Mucosa of descending colon (tissue), 3 donors: ENCODE results near the gene ITPRIPL2. TPM values are rescaled to one million over a fixed set of nuclear protein-coding genes. Genes with fewer than 3 reads are reported as not detected.

Experiments
- ATAC-seq: fragments of 200-7000 bp; cut with Tn5 transposase; one replicate; pipeline ENCODE4 v1.9.1; 2020; ENCODE audit warnings: mild to moderate bottlenecking, moderate library complexity
- DNase-seq, 3 donors: peaks; one replicate each; pipeline ENCODE4 v3.0.0-alpha.2; 2020
- H3K36me3 ChIP-seq: fragments of 200-600 bp; one replicate; pipeline ENCODE4 v1.8.0; 2021; ENCODE audit warnings: low read depth, mild to moderate bottlenecking
- H3K4me1 ChIP-seq: fragments of 200-600 bp; one replicate; pipeline ENCODE4 v1.8.0; 2021; ENCODE audit warnings: low read depth, mild to moderate bottlenecking
- H3K4me3 ChIP-seq: fragments of 200-600 bp; one replicate; pipeline ENCODE4 v1.8.0; 2021; ENCODE audit warnings: mild to moderate bottlenecking
- H3K9me3 ChIP-seq: fragments of 200-600 bp; one replicate; pipeline ENCODE4 v1.8.0; 2021; ENCODE audit warnings: mild to moderate bottlenecking
- intact Hi-C, 2 donors: fragments of 100-400 bp; cut with DNase I in 1 of 2; cut with micrococcal nuclease in 1 of 2; formaldehyde crosslinking; loops; one replicate each; pipeline versions ENCODE4 v1.11.0 to v1.11.1; 2022; cut with DNase I, micrococcal nuclease
- total RNA-seq, 3 donors: library from RNA; stranded (reverse); fragmentation: NEBNext Ultra II Directional in 2 of 3; extraction: Animal tissue kit (Norgen Biotek cat#: 25700) in 2 of 3; gene quantifications; one replicate each; pipeline versions ENCODE4 v1.2.1 to v1.2.4, GENCODE V29; 2021 to 2023
- TF ChIP-seq, protein P1 (sequence below): fragments of 200-600 bp; IDR thresholded peaks from one replicate; pipeline ENCODE4 v1.8.0; 2022; ENCODE audit warnings: antibody characterized with exemption, mild to moderate bottlenecking
- donor health status: DM: no; HTN: no; CAD: no; lungs with moderate emphysema.
- donor health status: DM: no; HTN: no; CAD: no.
- donor health status: DM: no; HTN: yes; CAD: no.

The ITPRIPL2 gene
- total RNA-seq, 3 donors from 2014 or later = 36.3 to 49.9 (median 36.5) TPM

DNA sequence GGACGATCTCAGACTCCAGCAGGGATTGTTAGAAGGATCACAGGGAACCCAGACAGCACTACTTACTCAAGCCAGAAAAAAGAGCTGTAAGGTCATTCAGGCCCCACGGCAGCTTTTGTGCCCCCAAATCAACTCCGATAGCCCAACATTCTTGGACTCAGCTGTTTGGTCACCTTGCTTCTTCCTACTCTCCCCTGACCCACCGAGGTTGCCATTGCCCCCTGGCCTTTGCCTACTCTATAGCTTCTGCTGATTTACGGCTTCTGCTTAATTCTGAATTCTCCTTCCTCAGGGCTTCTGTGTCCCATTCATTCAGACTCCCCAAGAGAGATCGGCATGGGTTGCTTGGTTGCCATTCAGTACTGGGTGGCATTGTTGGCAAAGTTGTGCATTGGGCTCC lies 8.6 kb upstream of the ITPRIPL2 start:
- H3K4me1 ChIP-seq = no peaks in the 10 kb centered on the region
- no peaks in the 10 kb centered on the region for H3K36me3 ChIP-seq
- DNase-seq (no peak), ATAC-seq (no peak)
- intact Hi-C loops = no loop called here
- TF ChIP-seq, protein P1, sequence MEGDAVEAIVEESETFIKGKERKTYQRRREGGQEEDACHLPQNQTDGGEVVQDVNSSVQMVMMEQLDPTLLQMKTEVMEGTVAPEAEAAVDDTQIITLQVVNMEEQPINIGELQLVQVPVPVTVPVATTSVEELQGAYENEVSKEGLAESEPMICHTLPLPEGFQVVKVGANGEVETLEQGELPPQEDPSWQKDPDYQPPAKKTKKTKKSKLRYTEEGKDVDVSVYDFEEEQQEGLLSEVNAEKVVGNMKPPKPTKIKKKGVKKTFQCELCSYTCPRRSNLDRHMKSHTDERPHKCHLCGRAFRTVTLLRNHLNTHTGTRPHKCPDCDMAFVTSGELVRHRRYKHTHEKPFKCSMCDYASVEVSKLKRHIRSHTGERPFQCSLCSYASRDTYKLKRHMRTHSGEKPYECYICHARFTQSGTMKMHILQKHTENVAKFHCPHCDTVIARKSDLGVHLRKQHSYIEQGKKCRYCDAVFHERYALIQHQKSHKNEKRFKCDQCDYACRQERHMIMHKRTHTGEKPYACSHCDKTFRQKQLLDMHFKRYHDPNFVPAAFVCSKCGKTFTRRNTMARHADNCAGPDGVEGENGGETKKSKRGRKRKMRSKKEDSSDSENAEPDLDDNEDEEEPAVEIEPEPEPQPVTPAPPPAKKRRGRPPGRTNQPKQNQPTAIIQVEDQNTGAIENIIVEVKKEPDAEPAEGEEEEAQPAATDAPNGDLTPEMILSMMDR = no peak
- H3K9me3 ChIP-seq = no peaks in the 10 kb centered on the region
- no peak overlapping the region for H3K4me3 ChIP-seq

DNA sequence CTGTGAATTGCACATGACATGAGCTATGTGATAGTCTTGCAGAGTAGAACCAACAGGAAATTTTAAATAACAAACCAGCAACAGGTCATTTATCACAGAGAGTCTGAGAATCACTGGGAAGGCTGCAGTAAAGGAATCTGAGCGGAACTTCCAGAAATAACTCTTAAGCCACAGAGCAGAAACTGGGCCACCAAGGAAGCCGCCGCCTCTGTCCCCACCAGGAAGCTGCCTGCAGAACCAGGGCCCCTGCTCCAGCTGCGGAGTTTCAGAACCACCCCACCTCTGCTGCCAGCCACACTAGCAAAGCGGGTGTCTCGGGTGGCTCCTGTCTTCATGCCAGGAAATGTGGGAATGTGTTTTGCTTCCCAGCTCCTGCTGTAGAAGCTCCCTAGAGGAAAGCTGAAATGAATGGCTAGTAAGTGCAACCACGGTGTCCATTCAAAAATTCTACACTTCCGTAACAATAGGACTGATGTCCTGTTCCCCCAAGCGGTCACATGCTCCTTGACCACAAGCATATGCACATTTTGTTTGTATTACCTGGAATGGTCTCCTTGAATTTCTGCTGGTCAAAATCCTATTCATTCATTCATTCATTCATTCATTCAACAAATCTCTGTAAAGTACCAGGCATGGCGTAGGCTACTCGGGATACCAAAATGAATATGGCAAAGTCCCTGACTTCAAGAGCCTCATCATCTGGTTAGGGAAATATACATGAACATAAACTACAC lies 7.7 kb upstream of the ITPRIPL2 start:
- ATAC-seq = no peak
- intact Hi-C loops = no loop called here

DNA sequence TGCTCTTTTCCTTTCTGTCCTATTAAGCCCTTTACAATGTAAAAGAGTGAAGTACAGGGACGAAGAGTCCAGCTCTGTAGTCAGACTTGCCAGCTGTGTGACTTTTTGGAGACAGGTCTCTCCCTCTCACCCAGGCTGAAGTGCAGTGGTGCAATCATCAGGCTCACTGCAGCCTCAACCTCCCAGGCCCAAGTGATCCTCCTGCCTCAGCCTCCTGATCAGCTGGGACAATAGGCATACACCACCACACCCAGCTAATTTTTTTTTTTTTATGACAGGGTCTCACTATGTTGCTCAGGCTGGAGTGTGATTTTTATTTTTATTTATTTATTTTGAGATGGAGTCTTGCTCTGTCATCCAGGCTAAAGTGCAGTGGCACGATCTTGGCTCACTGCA lies 7.1 kb upstream of the ITPRIPL2 start:
- ATAC-seq (no peak), DNase-seq (no peak)
- Histone ChIP-seq H3K36me3 (no peaks in the 10 kb centered on the region), H3K4me3 (no peak overlapping the region), H3K4me1 (no peaks in the 10 kb centered on the region), H3K9me3 (no peaks in the 10 kb centered on the region)
- intact Hi-C loops = no loop called here
- TF ChIP-seq, protein P1 = no peak

More for the DNA sequence above, 7.7 kb upstream of the ITPRIPL2 start:
- Histone ChIP-seq H3K4me3 (no peak overlapping the region), H3K4me1 (no peaks in the 10 kb centered on the region), H3K9me3 (no peaks in the 10 kb centered on the region), H3K36me3 (no peaks in the 10 kb centered on the region)
- DNase-seq = no peak
- TF ChIP-seq, protein P1 = no peak

DNA sequence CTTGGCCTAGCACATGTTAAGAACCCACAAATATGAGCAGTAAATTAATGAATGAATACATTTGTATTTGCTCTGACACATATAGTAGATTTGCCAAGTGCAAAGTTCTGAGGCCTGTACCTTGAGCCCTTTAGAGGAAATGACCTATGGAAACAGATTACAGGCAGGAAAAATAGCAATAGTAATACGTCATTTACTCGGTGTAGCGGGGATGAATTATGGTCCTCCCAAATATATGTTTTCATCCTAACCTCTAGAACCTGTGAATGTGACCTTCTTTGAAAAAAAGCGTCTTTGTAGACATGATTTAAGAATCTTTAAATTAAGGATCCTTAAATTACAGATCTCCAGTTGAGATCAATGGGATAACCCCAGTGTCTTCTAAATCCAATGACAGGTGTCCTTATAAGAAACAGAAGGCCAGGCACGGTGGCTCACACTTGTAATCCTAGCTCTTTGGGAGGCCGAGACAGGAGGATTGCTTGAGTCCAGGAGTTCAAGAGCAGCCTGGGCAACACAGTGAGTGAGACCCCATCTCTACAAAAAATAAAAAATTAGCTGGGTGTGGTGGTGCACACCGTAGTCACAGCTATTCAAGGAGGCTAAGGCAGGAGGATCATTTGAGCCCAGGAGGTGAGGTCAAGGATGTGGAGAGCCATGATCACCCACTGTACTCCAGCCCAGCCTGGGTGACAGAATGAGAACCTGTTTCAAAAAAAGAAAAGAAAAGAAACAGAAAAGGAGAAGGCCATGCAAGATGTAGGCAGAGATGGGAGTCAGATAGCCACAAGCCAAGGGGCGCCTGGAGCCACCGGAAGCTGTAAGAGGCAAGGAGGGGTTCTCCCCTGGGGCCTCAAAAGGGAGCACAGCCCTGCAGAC lies 5.1 kb upstream of the ITPRIPL2 start:
- Histone ChIP-seq H3K36me3 (no peaks in the 10 kb centered on the region), H3K4me1 (peaks cover 5% of the 10 kb centered on the region), H3K9me3 (no peaks in the 10 kb centered on the region), H3K4me3 (no peak overlapping the region)
- ATAC-seq = peak; percentile 79
- no peak for DNase-seq
- intact Hi-C loops = no loop called here
- TF ChIP-seq, protein P1 = no peak

DNA sequence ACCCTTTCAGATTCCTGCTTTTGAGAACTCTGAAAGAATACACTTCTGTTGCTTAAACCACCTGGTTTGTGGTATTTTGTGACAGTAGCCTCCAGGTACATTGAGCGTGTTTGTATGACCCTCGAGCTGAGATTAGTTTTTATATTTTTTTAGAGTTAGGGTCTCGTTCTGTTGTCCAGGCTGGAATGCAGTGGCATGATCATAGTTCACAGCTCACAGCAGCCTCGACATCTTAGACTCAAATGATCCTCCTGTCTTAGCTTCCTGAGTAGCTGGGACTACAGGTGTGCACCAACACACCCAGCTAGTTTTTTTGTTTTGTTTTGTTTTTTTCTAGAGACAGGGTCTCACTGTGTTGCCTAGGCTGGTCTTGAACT lies 4.5 kb upstream of the ITPRIPL2 start:
- intact Hi-C loops = no loop called here
- H3K4me3 ChIP-seq = no peak overlapping the region
- no peaks in the 10 kb centered on the region for H3K36me3 ChIP-seq
- ATAC-seq (no peak), DNase-seq (no peak)
- no peaks in the 10 kb centered on the region for H3K9me3 ChIP-seq
- TF ChIP-seq, protein P1 = no peak
- peaks cover 5% of the 10 kb centered on the region for H3K4me1 ChIP-seq
